Prostate gland (tissue), 2 donors: ENCODE results near the gene WDR20.

Experiments
- POLR2A ChIP-seq: fragments of 450-650 bp; IDR thresholded peaks from one replicate; pipeline ENCODE4 v1.6.1; 2016; ENCODE audit warnings: antibody characterized with exemption, mild to moderate bottlenecking
- POLR2AphosphoS5 ChIP-seq: sonication (generic); formaldehyde crosslinking; IDR thresholded peaks from one replicate; pipeline ENCODE4 v1.6.1; 2017; ENCODE audit warnings: antibody characterized with exemption
- TF ChIP-seq, protein P1 (sequence below), 4 experiments: fragments of 200-600 bp in 2 of 4; fragments of 450-650 bp in 2 of 4; sonication (generic) in 2 of 4; IDR thresholded peaks; 1 replicate in 3 of 4; 2 replicates in 1 of 4; pipeline ENCODE4 v1.5.1; 2016 to 2019; ENCODE audit warnings: antibody characterized with exemption in 4 of 4, mild to moderate bottlenecking in 2 of 4, moderate library complexity in 2 of 4

DNA sequence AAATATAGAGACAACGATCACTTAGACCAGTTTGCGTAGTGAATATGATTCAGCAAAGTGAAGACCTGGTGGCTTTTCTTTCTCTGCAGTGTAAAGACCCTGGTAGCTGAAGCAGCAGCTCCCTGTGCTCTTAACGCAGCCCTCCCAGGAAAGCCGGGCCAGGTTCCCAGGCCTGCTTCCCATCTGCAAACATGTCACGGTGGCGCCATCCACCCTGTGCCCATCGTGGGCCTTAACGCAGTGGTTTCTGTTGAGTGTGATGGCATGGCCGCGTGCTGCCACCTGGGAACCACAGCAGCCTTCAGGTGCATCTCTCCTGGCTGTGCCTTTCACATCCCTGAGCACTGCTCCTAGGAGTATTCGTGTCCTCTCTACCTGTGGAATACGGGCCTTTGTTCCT, 71.5 kb downstream of the WDR20 start:
- TF ChIP-seq, protein P1, sequence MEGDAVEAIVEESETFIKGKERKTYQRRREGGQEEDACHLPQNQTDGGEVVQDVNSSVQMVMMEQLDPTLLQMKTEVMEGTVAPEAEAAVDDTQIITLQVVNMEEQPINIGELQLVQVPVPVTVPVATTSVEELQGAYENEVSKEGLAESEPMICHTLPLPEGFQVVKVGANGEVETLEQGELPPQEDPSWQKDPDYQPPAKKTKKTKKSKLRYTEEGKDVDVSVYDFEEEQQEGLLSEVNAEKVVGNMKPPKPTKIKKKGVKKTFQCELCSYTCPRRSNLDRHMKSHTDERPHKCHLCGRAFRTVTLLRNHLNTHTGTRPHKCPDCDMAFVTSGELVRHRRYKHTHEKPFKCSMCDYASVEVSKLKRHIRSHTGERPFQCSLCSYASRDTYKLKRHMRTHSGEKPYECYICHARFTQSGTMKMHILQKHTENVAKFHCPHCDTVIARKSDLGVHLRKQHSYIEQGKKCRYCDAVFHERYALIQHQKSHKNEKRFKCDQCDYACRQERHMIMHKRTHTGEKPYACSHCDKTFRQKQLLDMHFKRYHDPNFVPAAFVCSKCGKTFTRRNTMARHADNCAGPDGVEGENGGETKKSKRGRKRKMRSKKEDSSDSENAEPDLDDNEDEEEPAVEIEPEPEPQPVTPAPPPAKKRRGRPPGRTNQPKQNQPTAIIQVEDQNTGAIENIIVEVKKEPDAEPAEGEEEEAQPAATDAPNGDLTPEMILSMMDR (IDR thresholded peaks at IDR 0.05): no peak
- TF ChIP-seq POLR2A (no peak), POLR2AphosphoS5 (no peak)
